Measurements from ENCODE around the gene CCDC146.

GRCh38 chr7:77209479-77210139, 87.2 kb downstream of the CCDC146 start:
- TF ChIP-seq POLR2A (IDR thresholded peaks at IDR 0.05) (no peak), POLR2AphosphoS5 (IDR thresholded peaks at IDR 0.05) (no peak)

Measured in suprapubic skin (tissue), 4 donors.